Measurements from ENCODE around the gene ACAT2. TPM values are rescaled to one million over a fixed set of nuclear protein-coding genes. Genes with fewer than 3 reads are reported as not detected.

Gene ACAT2
- polyA plus RNA-seq, 1 experiment = 39.9 TPM

DNA sequence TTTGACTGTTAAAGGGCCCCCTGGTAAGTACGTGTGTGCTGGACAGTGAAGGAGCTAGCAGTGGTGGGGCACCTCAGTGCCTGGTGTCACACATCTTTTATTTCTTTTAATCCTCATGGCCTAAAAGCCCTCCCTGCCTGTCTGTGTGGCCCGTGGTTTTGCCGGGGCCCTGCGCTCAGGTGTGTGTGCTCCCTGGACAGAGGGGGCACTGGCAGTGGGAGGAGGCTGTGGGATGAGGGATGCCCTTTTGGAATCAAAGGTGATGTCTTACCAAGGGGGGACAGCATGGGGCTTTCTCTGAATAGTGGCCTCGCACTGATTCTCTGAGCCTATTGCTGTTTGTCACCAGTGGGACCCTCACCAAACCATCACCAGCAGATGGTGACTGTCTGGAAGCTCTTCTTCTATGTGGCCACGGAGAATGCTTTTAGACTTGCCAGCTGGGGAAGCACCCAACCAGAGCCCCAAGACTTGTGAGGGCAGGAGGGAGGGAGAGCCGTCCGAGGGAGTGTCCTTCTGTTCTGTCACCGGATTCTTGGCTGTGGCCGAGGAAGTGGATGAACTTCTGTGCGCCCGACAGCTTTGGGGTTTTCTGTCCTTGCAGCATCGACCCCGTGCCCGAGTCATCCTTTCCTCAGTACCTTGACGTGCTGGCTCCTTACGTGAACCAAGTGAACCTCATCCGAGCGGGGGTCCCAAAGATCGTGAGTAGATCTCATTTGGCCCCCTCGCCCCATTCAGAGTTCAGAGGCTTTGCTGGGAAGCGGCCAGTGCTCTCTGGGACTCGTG is 56.3 kb downstream of the ACAT2 start:
- Histone ChIP-seq H3K27me3 (ENCODE audit: control insufficient read depth, insufficient read depth, low read length) (peaks cover 17% of the 10 kb centered on the region), H3K9me3 (ENCODE audit: control insufficient read depth, insufficient read depth, low read length) (no peaks in the 10 kb centered on the region), H3K4me3 (ENCODE audit: low read depth, low read length) (no peak overlapping the region), H3K27ac (ENCODE audit: low read depth, low read length) (no peak overlapping the region)
- ChIA-PET CTCF (no interaction called here), POLR2A (no interaction called here)
- no peak for TF ChIP-seq CTCF (IDR thresholded peaks at IDR 0.05; ENCODE audit: low read depth, low read length)
- DNase-seq (ENCODE audit: low read depth, low spot score) = no peak

- ChIA-PET CTCF (no interaction called here), POLR2A (no interaction called here)
- Histone ChIP-seq H3K27ac (ENCODE audit: low read depth, low read length) (no peak overlapping the region), H3K4me3 (ENCODE audit: low read depth, low read length) (no peak overlapping the region), H3K27me3 (ENCODE audit: control insufficient read depth, insufficient read depth, low read length) (peaks cover 17% of the 10 kb centered on the region), H3K9me3 (ENCODE audit: control insufficient read depth, insufficient read depth, low read length) (no peaks in the 10 kb centered on the region; the same call in 1 of the 2 replicates)
- no peak for TF ChIP-seq CTCF (IDR thresholded peaks at IDR 0.05; ENCODE audit: low read depth, low read length)
- no peak for DNase-seq (ENCODE audit: low read depth, low spot score)
Observed at GRCh38 chr6:159819098-159819497, 57.3 kb downstream of the ACAT2 start.

DNA sequence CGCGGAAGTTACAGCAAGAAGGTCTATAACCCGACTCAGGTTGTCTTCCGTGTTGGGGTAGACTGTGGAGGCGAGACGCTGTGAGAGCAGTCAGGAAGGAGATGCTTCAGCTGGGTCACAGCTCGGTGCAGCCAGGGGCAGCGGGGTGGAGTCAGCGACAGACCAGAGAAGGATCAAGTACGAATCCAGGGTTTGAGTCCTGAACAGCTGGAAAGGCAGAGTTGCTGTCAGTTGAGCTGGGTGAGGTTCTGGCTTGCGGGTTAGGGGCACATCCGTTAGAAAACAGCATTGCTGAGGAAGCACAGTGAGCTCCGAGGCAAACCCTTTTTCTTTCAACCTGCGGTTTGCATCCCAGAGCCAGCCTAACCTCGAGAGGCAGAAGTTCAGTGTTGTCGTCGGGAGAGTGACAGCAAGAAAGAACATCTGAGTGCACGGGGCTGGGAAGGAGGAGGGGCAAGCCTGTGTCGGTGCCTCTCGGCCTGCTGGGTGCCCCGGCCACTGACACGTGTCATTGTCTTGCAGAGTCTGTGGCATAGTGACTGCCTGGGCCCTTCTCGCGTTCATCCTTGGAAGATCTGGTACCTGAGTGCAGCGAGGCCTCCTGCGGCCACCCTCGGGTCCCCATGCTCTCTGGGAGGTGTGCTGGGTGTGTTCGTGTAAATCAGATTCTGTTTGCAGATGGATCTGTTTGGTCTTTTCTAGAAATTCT is 58.2 kb downstream of the ACAT2 start:
- Histone ChIP-seq H3K27me3 (ENCODE audit: control insufficient read depth, insufficient read depth, low read length) (peaks cover 20% of the 10 kb centered on the region), H3K4me3 (ENCODE audit: low read depth, low read length) (no peak overlapping the region), H3K9me3 (ENCODE audit: control insufficient read depth, insufficient read depth, low read length) (no peaks in the 10 kb centered on the region; the same call in 1 of the 2 replicates), H3K27ac (ENCODE audit: low read depth, low read length) (no peak overlapping the region)
- ChIA-PET CTCF (no interaction called here), POLR2A (no interaction called here)
- TF ChIP-seq CTCF (IDR thresholded peaks at IDR 0.05; ENCODE audit: low read depth, low read length) = no peak
- DNase-seq (ENCODE audit: low read depth, low spot score) = no peak

DNA sequence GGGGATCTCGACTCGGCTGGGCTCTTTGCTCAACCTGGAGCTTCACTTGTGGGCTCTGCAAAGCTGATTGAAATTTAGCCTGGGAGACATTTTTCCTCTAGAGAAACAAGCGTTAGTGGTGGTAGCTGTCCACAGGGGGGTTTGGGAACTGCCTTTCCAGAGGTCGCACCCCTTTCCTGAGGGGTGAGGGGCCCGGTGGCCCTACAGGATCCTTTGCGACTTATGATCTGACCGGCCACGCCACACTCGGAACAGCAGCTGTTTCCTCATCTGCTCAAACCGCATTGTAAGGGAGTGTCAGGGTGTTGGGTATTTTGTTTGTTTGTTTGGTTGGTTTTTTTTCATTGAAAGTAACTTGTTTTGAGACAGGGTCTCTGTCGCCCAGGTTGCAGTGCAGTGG is 59.3 kb downstream of the ACAT2 start:
- H3K27me3 ChIP-seq (ENCODE audit: control insufficient read depth, insufficient read depth, low read length) = peaks cover 20% of the 10 kb centered on the region
- H3K9me3 ChIP-seq (ENCODE audit: control insufficient read depth, insufficient read depth, low read length) = peaks cover 3% of the 10 kb centered on the region; the same call in 1 of the 2 replicates
- DNase-seq (ENCODE audit: low read depth, low spot score) = no peak
- no peak overlapping the region for H3K27ac ChIP-seq (ENCODE audit: low read depth, low read length)
- POLR2A ChIA-PET = no interaction called here
- CTCF ChIA-PET = no interaction called here
- TF ChIP-seq CTCF (IDR thresholded peaks at IDR 0.05; ENCODE audit: low read depth, low read length) = no peak
- no peak overlapping the region for H3K4me3 ChIP-seq (ENCODE audit: low read depth, low read length)

DNA sequence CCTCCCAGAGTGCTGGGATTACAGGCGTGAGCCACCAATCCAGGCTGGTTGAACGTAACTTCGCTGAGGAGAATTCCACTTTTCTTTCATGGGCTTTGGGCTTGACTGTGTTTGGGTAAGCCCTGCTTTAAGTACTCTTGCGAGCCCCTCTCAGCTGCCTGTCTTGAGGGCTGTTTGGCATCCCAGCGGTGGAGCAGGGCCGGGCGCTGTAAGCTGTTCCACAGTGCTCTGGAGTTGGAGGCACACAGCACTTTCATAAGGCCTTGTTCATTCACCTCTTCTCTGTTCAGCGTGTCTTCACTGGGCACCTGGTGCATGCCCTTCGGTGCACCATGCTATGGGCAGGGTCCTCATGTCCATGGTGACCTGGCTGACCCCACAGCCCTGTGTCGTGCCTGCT is 59.9 kb downstream of the ACAT2 start:
- ChIA-PET POLR2A (no interaction called here), CTCF (no interaction called here)
- DNase-seq (ENCODE audit: low read depth, low spot score) = no peak
- Histone ChIP-seq H3K27me3 (ENCODE audit: control insufficient read depth, insufficient read depth, low read length) (peaks cover 20% of the 10 kb centered on the region), H3K9me3 (ENCODE audit: control insufficient read depth, insufficient read depth, low read length) (peaks cover 5% of the 10 kb centered on the region; the same call in 1 of the 2 replicates), H3K27ac (ENCODE audit: low read depth, low read length) (no peak overlapping the region), H3K4me3 (ENCODE audit: low read depth, low read length) (no peak overlapping the region)
- TF ChIP-seq CTCF (IDR thresholded peaks at IDR 0.05; ENCODE audit: low read depth, low read length) = no peak

All from AG04450 (cell line).